Measurements from ENCODE around the gene AHDC1.

AHDC1 gene

GRCh38 chr1:27589841-27590426 lies 14.0 kb downstream of the AHDC1 start:
- DNase-seq (ENCODE audit: insufficient read length, low spot score) = no peak
- no peak for FAIRE-seq
- TF ChIP-seq CTCF (IDR thresholded peaks at IDR 0.05; ENCODE audit: insufficient read depth, missing control alignments) = no peak

- DNase-seq (ENCODE audit: insufficient read length, low spot score) = no peak
- no peak for TF ChIP-seq CTCF (IDR thresholded peaks at IDR 0.05; ENCODE audit: insufficient read depth, missing control alignments)
- FAIRE-seq = no peak
Measured at GRCh38 chr1:27589441-27589840, 14.5 kb downstream of the AHDC1 start.

- DNase-seq (ENCODE audit: insufficient read length, low spot score) (no peak), FAIRE-seq (no peak)
- TF ChIP-seq CTCF (IDR thresholded peaks at IDR 0.05; ENCODE audit: insufficient read depth, missing control alignments) = no peak
Measured at GRCh38 chr1:27588256-27589232, 15.4 kb downstream of the AHDC1 start.

- TF ChIP-seq CTCF (IDR thresholded peaks at IDR 0.05; ENCODE audit: insufficient read depth, missing control alignments) = no peak
- DNase-seq (ENCODE audit: insufficient read length, low spot score) (no peak), FAIRE-seq (no peak)
Measured at GRCh38 chr1:27585684-27586083, 18.3 kb downstream of the AHDC1 start.

GRCh38 chr1:27584453-27584852 lies 19.5 kb downstream of the AHDC1 start:
- no peak for FAIRE-seq
- DNase-seq (ENCODE audit: insufficient read length, low spot score) = no peak
- TF ChIP-seq CTCF (IDR thresholded peaks at IDR 0.05; ENCODE audit: insufficient read depth, missing control alignments) = no peak

- TF ChIP-seq CTCF (IDR thresholded peaks at IDR 0.05; ENCODE audit: insufficient read depth, missing control alignments) = no peak
- DNase-seq (ENCODE audit: insufficient read length, low spot score) (no peak), FAIRE-seq (no peak)
Measured at GRCh38 chr1:27583479-27583878, 20.5 kb downstream of the AHDC1 start.

- FAIRE-seq = no peak
Measured at GRCh38 chr1:27581823-27582243, 22.1 kb downstream of the AHDC1 start.

More at GRCh38 chr1:27581823-27582243, 22.1 kb downstream of the AHDC1 start:
- TF ChIP-seq CTCF (IDR thresholded peaks at IDR 0.05; ENCODE audit: insufficient read depth, missing control alignments) = no peak
- no peak for DNase-seq (ENCODE audit: insufficient read length, low spot score)
